HepG2 (cell line): ENCODE results near the gene LIMS2. TPM values are rescaled to one million over a fixed set of nuclear protein-coding genes. Genes with fewer than 3 reads are reported as not detected.

Source experiments
- ERF ChIP-seq: IDR thresholded peaks from 2 replicates; pipeline ENCODE4 v1.6.1; 2018; ENCODE audit warnings: missing biosample characterization, missing genetic modification reagents
- EZH2 ChIP-seq: conservative IDR thresholded peaks from 2 replicates; pipeline ENCODE4 v1.6.1; 2012; ENCODE audit warnings: mild to moderate bottlenecking, low read depth, low read length, moderate library complexity
- FIP1L1 ChIP-seq: fragments of 200-400 bp; formaldehyde crosslinking; IDR thresholded peaks from 2 replicates; pipeline ENCODE4 v1.6.1; 2018; ENCODE audit warnings: low read depth, mild to moderate bottlenecking, low read length, moderate library complexity, borderline replicate concordance; ENCODE audit not compliant: insufficient read depth
- MTF1 ChIP-seq: sonication (generic); formaldehyde crosslinking; IDR thresholded peaks from 2 replicates; pipeline ENCODE4 v1.5.0; 2020; ENCODE audit warnings: missing genetic modification reagents
- MZF1 ChIP-seq: sonication (generic); formaldehyde crosslinking; IDR thresholded peaks from 2 replicates; pipeline ENCODE4 v1.8.1; 2023; ENCODE audit warnings: mild to moderate bottlenecking, missing genetic modification reagents, borderline replicate concordance
- NFE2 ChIP-seq: sonication (generic); formaldehyde crosslinking; IDR thresholded peaks from 2 replicates; pipeline ENCODE4 v1.4.0; 2020; ENCODE audit warnings: missing genetic modification reagents
- RNF2 ChIP-seq: fragments of 450-650 bp; conservative IDR thresholded peaks from 2 replicates; pipeline ENCODE4 v1.6.1; 2016; ENCODE audit warnings: low read depth
- SOX5 ChIP-seq: IDR thresholded peaks from 2 replicates; pipeline ENCODE4 v1.6.1; 2016; ENCODE audit warnings: borderline replicate concordance
- SP2 ChIP-seq: sonication (generic); formaldehyde crosslinking; IDR thresholded peaks from 2 replicates; pipeline ENCODE4 v1.5.1; 2020; ENCODE audit warnings: mild to moderate bottlenecking, missing genetic modification reagents
- THYN1 ChIP-seq: sonication (generic); formaldehyde crosslinking; IDR thresholded peaks from 2 replicates; pipeline ENCODE4 v1.8.1; 2023; ENCODE audit warnings: low read depth, mild to moderate bottlenecking, moderate library complexity, missing genetic modification reagents, borderline replicate concordance
- ZNF143 ChIP-seq: sonication (generic); formaldehyde crosslinking; IDR thresholded peaks from 2 replicates; pipeline ENCODE4 v1.4.0; 2020; ENCODE audit warnings: missing genetic modification reagents
- ZNF235 ChIP-seq: sonication (generic); formaldehyde crosslinking; IDR thresholded peaks from 2 replicates; pipeline ENCODE4 v1.8.1; 2023; ENCODE audit warnings: mild to moderate bottlenecking, missing genetic modification reagents, borderline replicate concordance
- ZNF572 ChIP-seq: sonication (generic); formaldehyde crosslinking; IDR thresholded peaks from 2 replicates; pipeline ENCODE4 v1.5.1; 2020; ENCODE audit warnings: mild to moderate bottlenecking, missing genetic modification reagents
- ZNF574 ChIP-seq: sonication (generic); formaldehyde crosslinking; IDR thresholded peaks from 2 replicates; pipeline ENCODE4 v1.4.0; 2020; ENCODE audit warnings: missing genetic modification reagents
- ZNF816 ChIP-seq: sonication (generic); formaldehyde crosslinking; IDR thresholded peaks from 2 replicates; pipeline ENCODE4 v1.8.0; 2022; ENCODE audit warnings: missing genetic modification reagents, mild to moderate bottlenecking, borderline replicate concordance
- polyA plus RNA-seq, 8 experiments: library from polyadenylated mRNA; depleted of rRNA in 3 of 8; stranded (reverse) in 7 of 8; unstranded in 1 of 8; fragments of >200 nt; fragmentation: Illumina TruSeq in 4 of 8; extraction: Trizol in 4 of 8; gene quantifications; 2 replicates each; pipeline versions ENCODE4 v1.2.1 to v1.2.3, GENCODE V29; 2011 to 2016; ENCODE audit warnings: low read depth in 4 of 8, missing spikeins in 1 of 8, mixed read lengths in 1 of 8; ENCODE audit not compliant: insufficient read depth in 1 of 8
- total RNA-seq, 5 experiments: library from RNA; depleted of rRNA; stranded (reverse); fragments of >200 nt; fragmentation: Illumina TruSeq; extraction: Trizol; gene quantifications; 2 replicates each; pipeline ENCODE4 v1.2.3, GENCODE V29; 2016; ENCODE audit warnings: low read depth in 1 of 5
- TF ChIP-seq, protein P1 (sequence below): sonication (generic); formaldehyde crosslinking; IDR thresholded peaks from 2 replicates; pipeline ENCODE4 v1.8.1; 2023; ENCODE audit warnings: mild to moderate bottlenecking, moderate library complexity, missing genetic modification reagents
- TF ChIP-seq, protein P2 (sequence below): sonication (generic); formaldehyde crosslinking; IDR thresholded peaks from 2 replicates; pipeline ENCODE4 v1.4.0; 2020; ENCODE audit warnings: mild to moderate bottlenecking, missing genetic modification reagents

The LIMS2 gene
- total and polyA plus RNA-seq, 2 of the 13 experiments (the other 11 are each of a cell fraction or from before 2014, with no cell fraction given) = 1.0 to 1.9 TPM

DNA sequence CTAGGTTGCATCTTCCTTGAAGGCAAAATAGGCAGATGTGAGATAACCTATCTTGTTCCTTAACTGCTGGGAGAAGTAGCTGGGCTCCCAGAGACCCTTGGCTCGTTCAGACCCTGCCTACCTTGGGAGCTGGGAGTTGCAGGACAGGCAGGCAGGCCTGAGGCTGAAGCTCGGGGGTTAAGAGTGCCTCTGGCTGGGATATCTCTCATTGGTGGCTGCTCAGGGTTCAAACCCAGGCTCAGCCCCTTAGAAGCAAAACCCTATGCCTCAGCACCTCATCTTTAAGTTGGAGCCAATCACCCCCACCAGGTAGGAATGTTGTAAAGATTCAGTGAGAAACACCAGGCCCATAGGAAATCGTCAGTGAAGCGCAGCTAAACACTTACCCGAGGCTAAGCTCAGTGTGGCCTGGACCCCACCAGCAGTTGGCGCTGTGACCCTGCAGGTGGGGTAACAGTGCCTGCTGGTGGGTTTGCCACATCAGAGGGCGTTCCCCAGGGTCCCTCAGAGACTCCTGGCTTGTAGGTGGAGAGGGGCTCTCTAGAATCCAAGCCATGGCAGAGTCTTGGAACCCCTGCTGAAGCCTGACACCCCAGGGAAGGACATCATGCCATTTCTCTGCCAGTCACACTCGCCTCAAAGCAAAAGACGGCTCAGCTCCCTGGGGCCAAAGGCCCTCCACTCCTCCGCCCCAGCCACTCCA lies 84.0 kb downstream of the LIMS2 start (continued):
- TF ChIP-seq ZNF816 (CRISPR knock-in tag) (no peak), FIP1L1 (no peak), SP2 (CRISPR knock-in tag) (no peak), NFE2 (CRISPR knock-in tag) (no peak), ZNF235 (CRISPR knock-in tag) (no peak), ZNF574 (CRISPR knock-in tag) (peak; percentile 73), EZH2 (no peak), MZF1 (CRISPR knock-in tag) (no peak), ZNF143 (CRISPR knock-in tag) (no peak), MTF1 (CRISPR knock-in tag) (no peak), SOX5 (CRISPR knock-in tag) (no peak; the same call in 1 of the 2 replicates), ERF (CRISPR knock-in tag) (peak; percentile 59; the same call in 1 of the 2 replicates), RNF2 (peak; percentile 74), THYN1 (CRISPR knock-in tag) (no peak), ZNF572 (CRISPR knock-in tag) (peak; percentile 50; the same call in 1 of the 2 replicates)
- TF ChIP-seq, protein P1, sequence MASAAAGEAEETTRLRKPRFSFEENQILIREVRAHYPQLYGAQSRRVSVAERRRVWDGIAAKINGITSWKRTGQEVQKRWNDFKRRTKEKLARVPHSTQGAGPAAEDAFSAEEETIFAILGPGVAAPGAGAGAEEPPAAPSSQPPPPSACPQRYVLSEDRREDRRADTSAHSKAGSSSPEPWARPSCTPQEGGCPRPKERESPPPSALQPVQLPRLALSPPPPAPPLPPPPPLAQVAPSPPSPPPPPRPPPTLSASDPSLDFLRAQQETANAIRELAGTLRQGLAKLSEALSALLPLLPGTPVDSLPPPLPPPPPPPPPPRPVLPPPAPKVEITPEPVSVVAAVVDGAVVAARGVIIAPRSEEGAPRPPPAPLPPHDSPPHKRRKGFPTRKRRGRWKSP (CRISPR knock-in tag) = peak; percentile 68; the same call in 1 of the 2 replicates
- TF ChIP-seq, protein P2, sequence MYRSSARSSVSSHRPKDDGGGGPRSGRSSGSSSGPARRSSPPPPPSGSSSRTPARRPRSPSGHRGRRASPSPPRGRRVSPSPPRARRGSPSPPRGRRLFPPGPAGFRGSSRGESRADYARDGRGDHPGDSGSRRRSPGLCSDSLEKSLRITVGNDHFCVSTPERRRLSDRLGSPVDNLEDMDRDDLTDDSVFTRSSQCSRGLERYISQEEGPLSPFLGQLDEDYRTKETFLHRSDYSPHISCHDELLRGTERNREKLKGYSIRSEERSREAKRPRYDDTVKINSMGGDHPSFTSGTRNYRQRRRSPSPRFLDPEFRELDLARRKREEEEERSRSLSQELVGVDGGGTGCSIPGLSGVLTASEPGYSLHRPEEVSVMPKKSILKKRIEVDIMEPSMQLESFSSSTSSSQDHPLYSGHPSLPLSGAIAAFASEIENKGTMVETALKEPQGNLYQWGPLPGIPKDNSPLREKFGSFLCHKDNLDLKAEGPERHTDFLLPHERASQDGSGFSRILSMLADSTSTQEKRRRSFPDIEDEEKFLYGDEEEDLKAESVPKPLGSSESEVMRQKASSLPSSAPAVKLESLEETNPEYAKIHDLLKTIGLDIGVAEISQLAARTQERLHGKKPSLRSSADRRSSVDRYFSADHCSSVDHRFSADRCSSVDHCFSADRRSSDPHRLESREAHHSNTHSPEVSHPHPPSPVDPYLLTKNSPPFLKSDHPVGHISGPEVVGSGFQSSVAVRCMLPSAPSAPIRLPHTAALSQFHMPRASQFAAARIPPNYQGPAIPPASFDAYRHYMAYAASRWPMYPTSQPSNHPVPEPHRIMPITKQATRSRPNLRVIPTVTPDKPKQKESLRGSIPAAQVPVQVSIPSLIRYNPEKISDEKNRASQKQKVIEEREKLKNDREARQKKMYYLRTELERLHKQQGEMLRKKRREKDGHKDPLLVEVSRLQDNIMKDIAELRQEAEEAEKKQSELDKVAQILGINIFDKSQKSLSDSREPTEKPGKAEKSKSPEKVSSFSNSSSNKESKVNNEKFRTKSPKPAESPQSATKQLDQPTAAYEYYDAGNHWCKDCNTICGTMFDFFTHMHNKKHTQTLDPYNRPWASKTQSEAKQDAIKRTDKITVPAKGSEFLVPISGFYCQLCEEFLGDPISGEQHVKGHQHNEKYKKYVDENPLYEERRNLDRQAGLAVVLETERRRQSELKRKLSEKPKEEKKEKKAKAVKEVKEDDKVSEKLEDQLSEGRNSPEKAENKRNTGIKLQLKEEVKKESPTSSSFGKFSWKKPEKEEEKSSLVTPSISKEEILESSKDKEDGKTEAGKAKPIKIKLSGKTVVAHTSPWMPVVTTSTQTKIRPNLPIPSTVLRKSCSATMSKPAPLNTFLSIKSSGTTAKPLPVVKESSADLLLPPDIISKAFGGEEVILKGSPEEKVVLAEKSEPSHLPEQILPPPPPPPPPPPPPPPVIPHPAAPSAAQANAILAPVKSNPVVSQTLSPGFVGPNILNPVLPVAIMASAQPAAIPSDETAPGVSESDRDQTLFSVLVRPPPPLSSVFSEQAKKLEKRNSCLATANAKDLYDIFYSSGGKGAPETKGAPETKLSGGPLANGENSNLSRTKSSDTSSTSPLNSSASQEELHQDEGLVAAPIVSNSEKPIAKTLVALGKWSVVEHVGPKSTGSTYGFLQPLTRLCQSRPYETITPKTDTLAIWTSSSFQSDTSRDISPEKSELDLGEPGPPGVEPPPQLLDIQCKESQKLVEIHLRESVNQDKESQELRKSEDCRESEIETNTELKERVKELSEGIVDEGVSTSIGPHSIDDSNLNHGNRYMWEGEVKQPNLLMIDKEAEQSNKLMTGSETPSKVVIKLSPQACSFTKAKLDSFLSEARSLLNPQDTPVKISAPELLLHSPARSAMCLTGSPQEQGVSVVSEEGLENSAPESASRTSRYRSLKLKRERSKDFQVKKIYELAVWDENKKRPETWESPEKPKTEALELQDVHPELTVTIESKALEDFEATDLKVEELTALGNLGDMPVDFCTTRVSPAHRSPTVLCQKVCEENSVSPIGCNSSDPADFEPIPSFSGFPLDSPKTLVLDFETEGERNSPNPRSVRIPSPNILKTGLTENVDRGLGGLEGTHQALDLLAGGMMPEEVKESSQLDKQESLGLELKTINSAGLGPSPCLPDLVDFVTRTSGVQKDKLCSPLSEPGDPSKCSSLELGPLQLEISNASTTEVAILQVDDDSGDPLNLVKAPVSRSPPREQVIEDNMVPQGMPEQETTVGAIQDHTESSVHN (CRISPR knock-in tag) = no peak
